KMS-11 (cell line): Measurements from ENCODE around the gene APIP.
"Not testable (repeated sequence)": the region's sequence is repeated elsewhere in the genome, so short reads cannot be mapped to it uniquely, and the experiment has no call there.

Experiments
- H2AFZ ChIP-seq: fragments of 200-600 bp; sonication (generic); 2 replicates; pipeline ENCODE4 v1.6.1; 2016; ENCODE audit warnings: antibody characterized with exemption, mixed run types, low read depth
- H3K27ac ChIP-seq: fragments of 200-600 bp; sonication (generic); 2 replicates; pipeline ENCODE4 v1.6.1; 2016; ENCODE audit warnings: mild to moderate bottlenecking, mixed run types
- H3K27me3 ChIP-seq: fragments of 200-600 bp; sonication (generic); 2 replicates; pipeline ENCODE4 v1.6.1; 2017; ENCODE audit warnings: mild to moderate bottlenecking, low read depth, mixed run types, moderate library complexity; ENCODE audit not compliant: insufficient read depth
- H3K36me3 ChIP-seq: fragments of 200-600 bp; sonication (generic); 2 replicates; pipeline ENCODE4 v1.6.1; 2017; ENCODE audit warnings: mild to moderate bottlenecking, mixed run types; ENCODE audit not compliant: insufficient read depth
- H3K4me1 ChIP-seq: fragments of 200-600 bp; sonication (generic); 2 replicates; pipeline ENCODE4 v1.6.1; 2016; ENCODE audit warnings: mild to moderate bottlenecking, low read depth, mixed run types; ENCODE audit not compliant: poor library complexity, severe bottlenecking
- H3K4me2 ChIP-seq: fragments of 200-600 bp; sonication (generic); 2 replicates; pipeline ENCODE4 v1.7.0; 2016; ENCODE audit warnings: mild to moderate bottlenecking, mixed run types
- H3K4me3 ChIP-seq: fragments of 200-600 bp; sonication (generic); IDR thresholded peaks from 2 replicates; pipeline ENCODE4 v1.6.1; 2017; ENCODE audit warnings: low read depth, low read length, mixed read lengths; ENCODE audit not compliant: insufficient read depth
- H3K79me2 ChIP-seq: fragments of 200-600 bp; sonication (generic); 2 replicates; pipeline ENCODE4 v1.6.1; 2016; ENCODE audit warnings: low read depth, mixed run types; ENCODE audit not compliant: insufficient read depth
- H3K9ac ChIP-seq: fragments of 200-600 bp; sonication (generic); 2 replicates; pipeline ENCODE4 v1.6.1; 2016; ENCODE audit warnings: mild to moderate bottlenecking, mixed run types
- H4K20me1 ChIP-seq: fragments of 200-600 bp; sonication (generic); 2 replicates; pipeline ENCODE4 v1.6.1; 2016; ENCODE audit warnings: mild to moderate bottlenecking, mixed run types; ENCODE audit not compliant: insufficient read depth
- TF ChIP-seq, protein P1 (sequence below): fragments of 200-600 bp; sonication (generic); conservative IDR thresholded peaks from 2 replicates; pipeline ENCODE4 v1.6.1; 2017; ENCODE audit warnings: low read depth, mild to moderate bottlenecking, antibody characterized with exemption, low read length, moderate library complexity, mixed read lengths

Gene APIP

GRCh38 chr11:34921156-34921555, 5.0 kb upstream of the APIP start:
- Histone ChIP-seq H3K9ac (no peak overlapping the region), H3K4me3 (no peak overlapping the region), H4K20me1 (peaks cover under 1% of the 10 kb centered on the region; the same call in 1 of the 2 replicates), H3K27ac (no peak overlapping the region), H3K4me2 (no peak overlapping the region), H2AFZ (no peak overlapping the region), H3K27me3 (no peaks in the 10 kb centered on the region), H3K4me1 (peaks cover 8% of the 10 kb centered on the region), H3K36me3 (no peaks in the 10 kb centered on the region), H3K79me2 (peaks cover 28% of the 10 kb centered on the region)
- TF ChIP-seq, protein P1, sequence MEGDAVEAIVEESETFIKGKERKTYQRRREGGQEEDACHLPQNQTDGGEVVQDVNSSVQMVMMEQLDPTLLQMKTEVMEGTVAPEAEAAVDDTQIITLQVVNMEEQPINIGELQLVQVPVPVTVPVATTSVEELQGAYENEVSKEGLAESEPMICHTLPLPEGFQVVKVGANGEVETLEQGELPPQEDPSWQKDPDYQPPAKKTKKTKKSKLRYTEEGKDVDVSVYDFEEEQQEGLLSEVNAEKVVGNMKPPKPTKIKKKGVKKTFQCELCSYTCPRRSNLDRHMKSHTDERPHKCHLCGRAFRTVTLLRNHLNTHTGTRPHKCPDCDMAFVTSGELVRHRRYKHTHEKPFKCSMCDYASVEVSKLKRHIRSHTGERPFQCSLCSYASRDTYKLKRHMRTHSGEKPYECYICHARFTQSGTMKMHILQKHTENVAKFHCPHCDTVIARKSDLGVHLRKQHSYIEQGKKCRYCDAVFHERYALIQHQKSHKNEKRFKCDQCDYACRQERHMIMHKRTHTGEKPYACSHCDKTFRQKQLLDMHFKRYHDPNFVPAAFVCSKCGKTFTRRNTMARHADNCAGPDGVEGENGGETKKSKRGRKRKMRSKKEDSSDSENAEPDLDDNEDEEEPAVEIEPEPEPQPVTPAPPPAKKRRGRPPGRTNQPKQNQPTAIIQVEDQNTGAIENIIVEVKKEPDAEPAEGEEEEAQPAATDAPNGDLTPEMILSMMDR, result no peak

DNA sequence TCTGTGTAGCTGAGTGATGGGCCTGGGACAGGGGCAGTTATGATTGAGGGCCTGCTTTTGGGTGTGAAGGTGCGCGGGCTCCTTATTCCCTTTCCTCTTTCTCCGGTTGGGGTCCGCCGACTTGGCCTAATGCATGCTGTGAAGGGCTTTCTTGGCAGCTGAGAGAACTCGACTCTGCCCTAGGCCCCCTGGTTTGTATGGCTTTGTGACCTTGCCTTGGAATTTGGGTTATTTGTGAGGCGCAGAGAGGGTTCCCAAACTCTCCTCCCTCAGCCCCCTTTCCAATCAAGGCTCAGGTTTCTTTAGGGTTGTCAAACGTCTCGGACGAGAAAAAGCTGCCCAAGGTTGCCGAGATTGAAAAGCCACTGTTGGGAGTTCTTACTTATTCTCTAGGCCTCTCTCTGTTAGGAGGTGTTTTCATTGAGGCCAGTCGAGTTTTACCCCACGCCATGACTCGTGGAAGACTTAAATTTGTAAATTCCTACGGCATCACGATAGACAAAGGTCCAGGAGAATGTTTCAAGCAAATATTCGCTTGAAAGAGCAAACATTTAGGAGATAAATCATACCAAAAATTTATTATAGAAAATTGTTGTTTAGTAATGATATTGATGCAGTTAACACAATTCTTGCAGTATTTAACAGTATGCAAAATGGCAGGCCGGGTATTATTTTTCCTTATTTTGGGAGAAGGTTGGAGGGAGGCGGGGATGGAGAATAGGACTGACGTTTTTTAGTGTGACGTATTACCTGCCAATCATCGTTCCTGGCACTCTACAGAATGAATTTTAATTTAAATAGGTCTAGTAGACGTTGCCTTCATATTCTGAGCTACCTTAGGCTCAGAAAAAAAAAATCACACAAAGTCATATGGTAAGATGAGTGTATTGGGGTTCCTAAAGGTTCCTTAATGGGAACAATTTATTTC, 928 bp upstream of the APIP start:
- no peaks in the 10 kb centered on the region for H4K20me1 ChIP-seq
- H3K27me3 ChIP-seq, result no peaks in the 10 kb centered on the region
- H3K27ac ChIP-seq, result peak overlapping the region; percentile 38; the same call in 1 of the 2 replicates
- H3K9ac ChIP-seq, result peak overlapping the region; percentile 70
- no peak overlapping the region for H3K4me3 ChIP-seq
- no peaks in the 10 kb centered on the region for H3K36me3 ChIP-seq
- H3K4me1 ChIP-seq, result peaks cover 13% of the 10 kb centered on the region
- H2AFZ ChIP-seq, result peak overlapping the region; percentile 52
- H3K79me2 ChIP-seq, result peaks cover 28% of the 10 kb centered on the region
- peak overlapping the region; percentile 58 for H3K4me2 ChIP-seq
- TF ChIP-seq, protein P1, result no peak

DNA sequence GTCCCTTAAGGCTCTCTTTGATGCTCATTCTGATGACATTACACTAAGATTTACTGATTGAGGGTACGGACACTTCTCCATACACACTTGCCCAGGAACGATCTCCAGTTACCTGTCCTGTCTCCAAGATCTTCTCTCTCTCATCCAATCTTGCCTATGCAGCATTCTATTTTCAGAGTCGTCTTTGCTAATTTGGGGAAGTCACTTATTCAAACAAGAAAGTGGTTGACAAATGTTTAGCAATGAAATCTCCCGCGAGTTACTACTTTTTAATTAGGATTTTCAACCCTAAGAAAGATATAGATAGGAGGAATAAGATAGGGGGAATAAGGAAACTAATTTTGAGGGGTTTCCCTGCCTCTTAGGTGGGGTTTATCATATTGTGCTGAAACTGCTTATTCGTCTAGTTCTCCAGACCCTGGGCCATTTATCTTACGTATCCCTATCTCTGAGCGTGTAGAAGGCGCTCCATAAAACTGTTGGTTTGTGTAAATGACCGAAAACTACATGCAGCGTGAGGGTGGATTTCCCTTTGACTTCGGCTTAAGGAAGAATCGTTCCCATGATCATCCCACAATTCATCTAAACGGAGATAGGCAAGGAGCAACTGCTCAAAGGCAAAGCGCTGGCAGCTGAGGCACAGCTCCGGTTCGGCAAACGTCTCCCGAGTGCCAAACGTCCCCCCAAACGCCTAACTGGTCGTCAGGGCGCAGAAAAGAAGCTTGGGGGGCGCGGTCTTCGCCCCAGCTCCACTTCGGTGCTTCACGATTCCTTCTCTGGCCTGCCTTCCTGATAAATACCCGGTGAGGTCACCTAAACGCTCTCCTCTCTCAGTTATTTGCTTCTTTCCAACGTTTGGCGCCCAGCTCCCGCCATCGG, 804 bp downstream of the APIP start:
- TF ChIP-seq, protein P1, result no peak
- H3K36me3 ChIP-seq, result no peaks in the 10 kb centered on the region
- H2AFZ ChIP-seq, result peak overlapping the region; percentile 77
- H3K27ac ChIP-seq, result peak overlapping the region; percentile 75
- H3K79me2 ChIP-seq, result peaks cover 28% of the 10 kb centered on the region
- H3K9ac ChIP-seq, result peak overlapping the region; percentile 70
- no peak overlapping the region for H3K4me3 ChIP-seq
- peak overlapping the region; percentile 58 for H3K4me2 ChIP-seq
- H4K20me1 ChIP-seq, result no peaks in the 10 kb centered on the region
- peaks cover 30% of the 10 kb centered on the region for H3K4me1 ChIP-seq
- H3K27me3 ChIP-seq, result no peaks in the 10 kb centered on the region

- peaks cover 20% of the 10 kb centered on the region for H3K79me2 ChIP-seq
- peaks cover 45% of the 10 kb centered on the region for H3K4me1 ChIP-seq
- not testable (repeated sequence) for H3K27me3 ChIP-seq, H3K27ac ChIP-seq, H4K20me1 ChIP-seq, H3K4me3 ChIP-seq, H3K9ac ChIP-seq, H3K36me3 ChIP-seq, H2AFZ ChIP-seq, H3K4me2 ChIP-seq
Observed at GRCh38 chr11:34913556-34913955, 2.6 kb downstream of the APIP start.
